GM21367 (cell line): ENCODE results near the gene SRD5A1.

Experiments
- ATAC-seq: cut with Tn5 transposase; IDR thresholded peaks from one replicate; pipeline ENCODE4 v1.9.1; 2021; ENCODE audit not compliant: unreplicated experiment

The SRD5A1 gene

DNA sequence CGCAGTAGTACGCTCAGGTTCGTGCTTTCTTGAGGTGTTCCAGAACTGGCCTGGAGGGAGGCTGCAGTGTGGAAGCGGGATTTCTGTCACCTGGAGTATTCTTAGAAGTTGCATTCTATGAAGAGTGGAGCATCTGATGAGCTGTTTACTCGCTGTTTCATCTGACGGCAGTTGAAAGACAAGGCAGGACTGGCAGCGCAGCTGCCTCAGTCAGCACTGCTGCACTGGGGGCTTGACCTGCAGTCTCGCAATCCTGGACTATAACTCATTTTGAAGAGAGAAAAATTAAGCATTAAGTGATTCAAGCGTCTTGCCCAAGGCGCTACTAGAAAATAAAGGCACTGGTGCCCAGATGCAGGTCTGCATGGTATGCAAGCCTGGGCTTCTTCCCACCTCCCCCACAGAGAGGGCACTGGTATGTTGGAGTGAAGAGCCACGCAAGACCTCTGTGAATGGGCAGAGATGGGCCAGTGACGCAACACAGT, 90.6 kb downstream of the SRD5A1 start:
- ATAC-seq, result no peak
